WI38 (cell line): ENCODE data around the gene PAQR5.
"Not testable (repeated sequence)": the region's sequence is repeated elsewhere in the genome, so short reads cannot be mapped to it uniquely, and the experiment has no call there.

ENCODE experiments used
- H3K4me3 ChIP-seq: 2 replicates; pipeline ENCODE4 v1.5.1; 2011; ENCODE audit warnings: low read depth, mild to moderate bottlenecking, control low read depth, low read length
- CTCF ChIP-seq: IDR thresholded peaks from 2 replicates; pipeline ENCODE4 v1.5.1; 2012; ENCODE audit warnings: low read depth, mild to moderate bottlenecking, control low read depth, low read length

Gene PAQR5

GRCh38 chr15:69328739-69329138, 30.0 kb downstream of the PAQR5 start:
- H3K4me3 ChIP-seq = no peak overlapping the region
- TF ChIP-seq CTCF = no peak

- TF ChIP-seq CTCF = no peak
- H3K4me3 ChIP-seq = no peak overlapping the region
Measured at GRCh38 chr15:69337138-69337537, 38.4 kb downstream of the PAQR5 start.

- no peak overlapping the region for H3K4me3 ChIP-seq
Measured at GRCh38 chr15:69338535-69339213, 40.0 kb downstream of the PAQR5 start.

GRCh38 chr15:69339214-69339543, 40.5 kb downstream of the PAQR5 start:
- H3K4me3 ChIP-seq = not testable (repeated sequence)

More at GRCh38 chr15:69338535-69339213, 40.0 kb downstream of the PAQR5 start:
- no peak for TF ChIP-seq CTCF

- TF ChIP-seq CTCF = no peak
- H3K4me3 ChIP-seq = no peak overlapping the region
Measured at GRCh38 chr15:69340243-69340900, 41.7 kb downstream of the PAQR5 start.

GRCh38 chr15:69341356-69341755, 42.6 kb downstream of the PAQR5 start:
- no peak overlapping the region for H3K4me3 ChIP-seq
- TF ChIP-seq CTCF = no peak

GRCh38 chr15:69342460-69343076, 43.9 kb downstream of the PAQR5 start:
- TF ChIP-seq CTCF = no peak
- H3K4me3 ChIP-seq = no peak overlapping the region
